Hematopoietic multipotent progenitor cell treated with erythropoietin and hydrocortisone succinate and interleukin-3 and kit ligand, for 15 days (in vitro differentiated cells): ENCODE measurements around the gene KCNN3.

Experiments used
- DNase-seq: peaks from one replicate; pipeline ENCODE4 v3.0.0-alpha.2; 2015; ENCODE audit warnings: low spot score

Gene KCNN3

GRCh38 chr1:154726896-154727753 lies 143.0 kb downstream of the KCNN3 start:
- no peak for DNase-seq

DNA sequence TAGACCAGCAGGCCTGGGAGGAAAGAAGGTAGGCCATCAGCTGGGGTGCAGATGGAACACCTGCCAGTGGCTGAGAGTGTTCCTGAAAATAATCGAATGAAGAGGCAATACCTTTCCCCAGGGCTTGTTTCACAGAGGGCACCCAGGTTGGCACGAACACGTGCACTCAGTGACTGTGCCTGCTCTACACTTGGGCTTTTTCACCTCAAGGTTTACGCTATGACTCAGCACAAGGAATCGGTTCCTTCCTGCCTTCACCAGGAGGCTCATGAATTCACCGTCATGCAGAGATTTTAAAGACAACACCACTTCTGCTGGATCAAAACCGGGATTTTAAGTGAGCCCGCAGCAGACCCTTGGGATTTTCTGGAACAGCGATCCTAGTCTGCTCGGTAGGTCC lies 143.6 kb downstream of the KCNN3 start:
- no peak for DNase-seq

DNA sequence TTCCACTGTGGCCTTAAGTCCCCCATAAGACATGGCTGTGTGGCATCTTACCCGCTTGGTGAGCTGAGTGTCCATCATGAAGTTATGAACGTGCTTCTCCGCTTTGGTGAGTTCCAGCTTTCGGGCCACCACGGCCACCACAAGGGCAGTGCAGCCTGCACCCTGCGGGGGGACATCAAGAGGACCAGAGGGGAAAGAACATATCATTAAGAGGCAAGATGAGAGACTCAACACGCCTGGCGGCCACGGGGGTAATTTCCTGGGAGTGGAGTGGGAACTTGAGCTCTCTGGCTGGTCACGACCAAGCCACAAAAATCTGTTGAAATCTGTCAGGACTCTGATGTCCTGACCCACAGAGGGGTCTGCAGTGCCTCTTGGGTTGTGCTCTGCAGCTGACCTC lies 144.2 kb downstream of the KCNN3 start:
- no peak for DNase-seq

- no peak for DNase-seq
Measured at GRCh38 chr1:154720328-154721297, 149.5 kb downstream of the KCNN3 start.

GRCh38 chr1:154719586-154720327 lies 150.3 kb downstream of the KCNN3 start:
- DNase-seq = no peak

DNA sequence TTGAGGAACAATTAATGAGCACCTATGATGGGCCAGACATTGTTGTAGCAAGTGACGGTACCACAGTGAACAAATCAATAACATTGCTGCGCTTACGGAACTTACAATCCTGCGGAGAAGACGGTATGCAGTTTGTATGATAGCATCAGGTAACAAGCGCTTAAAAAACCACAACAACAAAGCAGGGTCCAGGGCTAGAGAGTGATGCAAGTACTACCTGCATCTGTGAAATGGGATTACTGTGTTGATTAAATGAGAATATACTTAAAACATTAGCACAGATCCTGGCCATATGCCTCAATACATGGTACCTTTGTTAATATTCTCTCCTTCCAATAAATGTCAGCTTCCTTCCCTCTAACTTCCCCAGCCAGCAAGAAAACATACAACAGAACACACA lies 151.5 kb downstream of the KCNN3 start:
- DNase-seq = no peak

DNA sequence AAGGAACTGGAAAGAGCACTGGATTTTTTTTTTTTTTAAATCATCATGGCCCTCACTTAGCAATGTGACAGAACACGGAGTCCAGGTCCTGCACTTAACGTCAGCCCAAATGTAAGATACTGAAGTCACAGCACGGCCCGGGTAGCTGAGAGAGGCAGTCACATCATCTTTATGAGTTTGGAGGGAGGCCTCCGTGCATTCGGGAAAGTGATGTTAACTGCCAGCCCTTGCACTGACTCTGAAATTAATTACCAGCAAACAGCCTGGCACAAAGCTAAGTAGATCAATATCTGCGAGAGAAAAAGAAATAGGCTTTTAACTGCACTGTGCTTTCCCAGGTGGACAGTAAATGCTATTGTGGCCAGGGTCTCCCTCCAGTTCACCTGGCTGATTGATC lies 152.6 kb downstream of the KCNN3 start:
- DNase-seq = no peak

GRCh38 chr1:154716614-154717527 lies 153.2 kb downstream of the KCNN3 start:
- no peak for DNase-seq

DNA sequence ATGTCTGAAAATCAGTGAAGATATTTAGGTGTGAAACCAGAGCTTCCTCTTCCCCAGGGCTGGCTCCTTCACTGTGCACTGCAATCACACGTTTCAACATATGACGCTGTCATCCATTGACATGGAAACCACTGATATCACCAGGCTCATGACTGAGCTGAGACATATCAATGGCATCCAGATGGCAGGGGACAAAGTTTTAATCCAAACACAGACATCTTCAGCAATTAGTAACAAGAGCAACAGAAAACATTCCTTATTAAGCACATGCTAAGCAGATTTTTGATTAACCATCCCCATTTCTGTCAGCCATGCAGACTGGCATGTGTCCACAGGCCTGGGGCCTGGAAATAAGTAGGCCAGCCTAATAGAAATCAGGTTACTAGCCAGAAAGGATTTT lies 154.1 kb downstream of the KCNN3 start:
- DNase-seq = peak; percentile 7

DNA sequence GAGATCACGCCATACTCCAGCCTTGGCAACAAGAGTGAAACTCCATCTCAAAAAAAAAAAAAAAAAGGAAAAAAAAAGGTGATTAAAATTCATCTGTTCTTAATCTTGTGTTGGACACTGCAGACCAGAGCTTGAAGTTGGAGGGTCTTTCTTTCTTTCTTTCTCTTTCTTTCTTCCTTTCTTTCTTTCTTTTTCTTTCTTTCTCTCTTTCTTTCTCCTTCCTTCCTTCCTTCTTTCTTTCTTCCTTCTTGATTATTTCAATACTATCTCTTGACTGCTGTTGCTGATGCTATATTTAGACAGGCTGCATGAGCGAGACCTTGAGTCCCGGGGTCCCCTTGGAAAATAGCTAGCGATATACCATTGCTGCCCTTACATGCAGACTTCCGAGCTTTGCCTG lies 154.7 kb downstream of the KCNN3 start:
- DNase-seq = no peak

GRCh38 chr1:154714638-154715037 lies 155.4 kb downstream of the KCNN3 start:
- peak; percentile 3 for DNase-seq

GRCh38 chr1:154714052-154714623 lies 155.9 kb downstream of the KCNN3 start:
- DNase-seq = no peak

- no peak for DNase-seq
Measured at GRCh38 chr1:154713005-154713404, 157.1 kb downstream of the KCNN3 start.

- no peak for DNase-seq
Measured at GRCh38 chr1:154712166-154712810, 157.8 kb downstream of the KCNN3 start.

DNA sequence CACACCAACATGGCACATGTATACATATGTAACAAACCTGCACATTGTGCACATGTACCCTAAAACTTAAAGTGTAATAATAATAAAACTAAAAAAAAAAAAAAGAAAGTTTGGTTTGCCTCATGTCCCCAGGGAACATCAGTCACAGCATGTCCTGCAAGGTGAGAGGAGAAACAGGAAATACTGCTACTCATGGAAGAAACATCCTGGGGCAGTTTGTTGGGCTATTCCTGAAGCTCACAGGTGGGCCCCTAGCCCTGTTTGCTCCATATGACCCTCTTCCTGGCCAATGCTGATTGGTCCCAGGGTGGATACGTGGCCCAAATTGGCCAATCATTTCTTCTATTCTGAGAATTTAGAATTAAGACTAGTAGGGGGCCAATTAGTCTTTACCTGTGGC lies 158.7 kb downstream of the KCNN3 start:
- DNase-seq = no peak

- no peak for DNase-seq
Measured at GRCh38 chr1:154710106-154710505, 160.0 kb downstream of the KCNN3 start.

DNA sequence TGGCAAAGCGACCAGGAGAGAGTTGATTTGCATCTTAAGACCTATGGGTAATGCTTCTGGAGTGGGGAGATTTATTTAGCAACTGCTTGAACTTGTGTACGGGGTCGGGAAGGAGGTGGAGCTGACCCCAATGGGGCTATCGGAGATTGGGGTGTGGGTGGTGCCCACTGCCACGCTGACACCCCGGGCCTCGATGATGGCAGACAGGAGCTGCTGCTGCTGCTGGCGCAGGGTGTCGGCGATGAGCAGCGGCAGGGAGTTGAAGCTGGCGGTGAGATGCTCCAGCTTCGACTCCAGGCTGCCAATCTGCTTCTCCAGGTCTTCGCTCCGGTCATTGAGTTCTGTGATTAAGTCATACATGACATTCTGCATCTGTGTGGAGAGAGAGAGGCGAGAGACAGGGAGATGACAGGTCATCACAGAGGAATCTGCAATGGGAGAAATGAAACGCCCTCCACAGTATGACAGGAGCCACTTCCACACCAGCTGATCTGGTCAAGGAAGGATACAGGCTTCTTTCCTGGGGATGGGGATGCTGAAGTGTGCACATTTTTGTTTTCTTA lies 162.1 kb downstream of the KCNN3 start:
- no peak for DNase-seq

- no peak for DNase-seq
Measured at GRCh38 chr1:154706851-154707250, 163.2 kb downstream of the KCNN3 start.

- DNase-seq = no peak
Measured at GRCh38 chr1:154705544-154705943, 164.5 kb downstream of the KCNN3 start.

- DNase-seq = no peak
Measured at GRCh38 chr1:154703170-154703569, 166.9 kb downstream of the KCNN3 start.
